ENCODE results near the gene RTEL1. TPM values are rescaled to one million over a fixed set of nuclear protein-coding genes. Genes with fewer than 3 reads are reported as not detected.

RTEL1 gene
- polyA plus RNA-seq, 1 of the 3 experiments (the other 2 are of a cell fraction): 9.9 TPM

DNA sequence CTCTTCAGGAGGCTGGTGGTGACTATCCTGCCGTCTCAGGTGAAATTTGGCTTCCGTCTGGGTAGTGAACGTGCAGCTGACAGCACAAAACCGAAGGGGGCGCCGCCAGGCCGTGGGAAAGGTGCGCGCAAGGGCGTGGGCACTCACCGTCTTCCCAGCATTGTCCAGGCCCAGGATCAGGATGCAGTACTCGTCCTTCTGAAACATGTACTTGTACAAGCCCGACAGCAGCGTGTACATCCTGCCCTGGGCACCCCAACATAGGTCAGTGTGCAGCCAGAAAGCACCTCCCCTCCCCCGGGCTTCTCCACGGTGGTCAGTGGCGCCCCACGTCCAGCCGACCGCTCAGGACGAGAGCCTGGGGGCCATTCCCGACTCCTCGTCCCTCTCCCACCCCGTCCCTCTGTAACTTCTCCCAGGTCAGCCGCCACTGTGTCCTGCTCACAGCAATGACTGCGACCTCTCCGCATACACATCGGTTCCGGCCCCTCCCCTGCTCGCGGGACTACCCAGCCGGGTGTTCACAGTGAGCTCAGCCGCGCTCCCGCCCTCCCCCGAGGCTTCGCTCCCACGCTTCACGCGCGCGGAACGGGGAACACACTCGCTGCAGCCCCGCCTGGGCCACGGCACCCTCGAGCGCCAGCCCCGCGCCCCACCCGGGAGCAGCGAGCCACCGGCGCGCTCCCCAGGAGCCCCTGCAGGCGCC lies 48.9 kb downstream of the RTEL1 start:
- ChIA-PET POLR2A (interaction anchor here (1.0 to 2.6 kb wide), 7 partner anchors 10 to 54 kb away, joined by 3 to 22 read pairs (median 4); partner anchors contain the start of genes RTEL1, STMN3 and TNFRSF6B), CTCF (interaction anchor here (0.9 to 1.4 kb wide), 4 partner anchors 13 to 273 kb away, joined by 3 to 4 read pairs (median 4); no protein-coding TSS in a partner anchor)
- H3K36me3 ChIP-seq (replicated peaks in 1 of 2; ENCODE audit: control insufficient read depth in 1 of 2, insufficient read depth in 2 of 2, low read length in 1 of 2): peaks cover 40 to 46% of the 10 kb centered on the region in 2 experiments
- H3K27me3 ChIP-seq (ENCODE audit: insufficient read depth): no peaks in the 10 kb centered on the region
- WGBS (ENCODE audit: low lambda C conversion rate): 31% methylated on average over 21 of the region's 56 CpGs
- H3K79me2 ChIP-seq (ENCODE audit: insufficient read depth): peaks cover 72% of the 10 kb centered on the region
- no peak overlapping the region for H2AFZ ChIP-seq (ENCODE audit: low read depth)
- H3F3A ChIP-seq (replicated peaks; ENCODE audit: insufficient read depth): peaks cover 4% of the 10 kb centered on the region
- DNase-seq: peak; percentile 70
- no peaks in the 10 kb centered on the region for H4K20me1 ChIP-seq (ENCODE audit: insufficient read depth)
- H3K4me1 ChIP-seq (ENCODE audit: control insufficient read depth in 1 of 2, insufficient read depth in 2 of 2, low read depth in 1 of 2, low read length in 1 of 2): peaks cover 0 to 24% of the 10 kb centered on the region in 2 experiments; a peak in 1 of 4 replicates
- H3K9me3 ChIP-seq: peaks cover 3% of the 10 kb centered on the region
- H3K9me2 ChIP-seq: no peaks in the 10 kb centered on the region
- TF ChIP-seq PBX3 (IDR thresholded peaks at IDR 0.05) (no peak), RAD21 (IDR thresholded peaks at IDR 0.05; ENCODE audit: low read length) (peak; percentile 40)
- TF ChIP-seq, protein P1, sequence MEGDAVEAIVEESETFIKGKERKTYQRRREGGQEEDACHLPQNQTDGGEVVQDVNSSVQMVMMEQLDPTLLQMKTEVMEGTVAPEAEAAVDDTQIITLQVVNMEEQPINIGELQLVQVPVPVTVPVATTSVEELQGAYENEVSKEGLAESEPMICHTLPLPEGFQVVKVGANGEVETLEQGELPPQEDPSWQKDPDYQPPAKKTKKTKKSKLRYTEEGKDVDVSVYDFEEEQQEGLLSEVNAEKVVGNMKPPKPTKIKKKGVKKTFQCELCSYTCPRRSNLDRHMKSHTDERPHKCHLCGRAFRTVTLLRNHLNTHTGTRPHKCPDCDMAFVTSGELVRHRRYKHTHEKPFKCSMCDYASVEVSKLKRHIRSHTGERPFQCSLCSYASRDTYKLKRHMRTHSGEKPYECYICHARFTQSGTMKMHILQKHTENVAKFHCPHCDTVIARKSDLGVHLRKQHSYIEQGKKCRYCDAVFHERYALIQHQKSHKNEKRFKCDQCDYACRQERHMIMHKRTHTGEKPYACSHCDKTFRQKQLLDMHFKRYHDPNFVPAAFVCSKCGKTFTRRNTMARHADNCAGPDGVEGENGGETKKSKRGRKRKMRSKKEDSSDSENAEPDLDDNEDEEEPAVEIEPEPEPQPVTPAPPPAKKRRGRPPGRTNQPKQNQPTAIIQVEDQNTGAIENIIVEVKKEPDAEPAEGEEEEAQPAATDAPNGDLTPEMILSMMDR (IDR thresholded peaks at IDR 0.05): peak; percentile 24; the same call in 1 of the 2 replicates
- peak overlapping the region; percentile 92 for H3K4me2 ChIP-seq
- peak overlapping the region; percentile 65 to 71 for H3K27ac ChIP-seq (ENCODE audit: low read depth in 2 of 2, low read length in 1 of 2)
- peak overlapping the region; percentile 70 to 90 for H3K4me3 ChIP-seq (ENCODE audit: low read depth in 2 of 2, low read length in 1 of 2)
- H3K9ac ChIP-seq: peak overlapping the region; percentile 89

DNA sequence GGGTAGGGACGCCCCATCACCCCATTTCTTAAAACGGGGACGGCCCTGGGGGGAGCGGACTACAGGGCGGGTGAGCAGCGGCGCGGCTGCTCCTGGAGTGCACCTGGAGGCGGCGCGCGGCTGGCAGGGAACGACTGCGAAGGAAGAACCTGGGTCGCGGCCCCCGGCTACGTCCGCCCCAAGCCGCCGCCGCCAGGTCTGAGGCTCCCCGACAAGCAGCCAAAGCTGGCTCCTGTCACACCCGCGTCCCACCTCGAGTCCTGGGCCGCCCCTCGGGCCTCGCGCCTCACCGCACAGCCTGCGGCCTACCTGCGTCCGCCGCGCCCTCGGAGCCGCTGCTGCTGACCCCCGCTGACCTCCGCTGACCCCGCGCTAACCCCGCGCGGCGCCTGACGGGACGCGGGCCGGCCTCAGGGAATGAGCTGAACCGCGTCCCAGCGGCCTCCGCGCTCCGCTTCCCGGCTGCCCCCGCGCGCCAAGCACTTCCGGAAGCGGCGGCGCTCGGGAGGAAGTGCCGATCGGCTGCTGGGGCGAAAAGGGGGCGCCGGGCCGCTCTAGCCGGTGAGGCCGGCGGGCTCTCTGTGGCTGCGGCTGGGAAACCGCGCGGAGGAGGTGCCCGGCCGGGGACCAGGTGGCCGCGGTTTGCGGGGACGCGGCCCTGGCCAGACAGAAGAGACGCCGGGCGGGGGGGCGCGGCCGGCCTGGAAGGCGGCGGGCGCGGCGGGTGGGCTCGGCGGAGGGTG lies 49.6 kb downstream of the RTEL1 start, which contains the start of the genes ARFRP1 and ZGPAT:
Gene ARFRP1 (minus strand): TSS at position 419 of the 743 bp plus-strand sequence. CDS start 885 bp downstream, outside the sequence.
Gene ZGPAT (plus strand): TSS at position 482 of the 743 bp plus-strand sequence. CDS start 542 bp downstream, outside the sequence.
- under 1% methylated on average over 44 of the region's 98 CpGs for WGBS (ENCODE audit: low lambda C conversion rate)

More for the DNA sequence above, 49.6 kb downstream of the RTEL1 start, which contains the start of the genes ARFRP1 and ZGPAT:
- peaks cover 4% of the 10 kb centered on the region for H3F3A ChIP-seq (replicated peaks; ENCODE audit: insufficient read depth)
- peak within 1 kb of the TSS; percentile 65 to 71 for H3K27ac ChIP-seq (ENCODE audit: low read depth in 2 of 2, low read length in 1 of 2)
- H3K27me3 ChIP-seq (ENCODE audit: insufficient read depth): no peaks in the 10 kb centered on the region
- POLR2A ChIA-PET: interaction anchor here (0.6 to 2.6 kb wide), 10 partner anchors 10 to 272 kb away, joined by 3 to 22 read pairs (median 4); partner anchors contain the start of genes RTEL1, SAMD10, STMN3 and TNFRSF6B
- H3K4me3 ChIP-seq (ENCODE audit: low read depth in 2 of 2, low read length in 1 of 2): peak within 1 kb of the TSS; percentile 70 to 90
- no peak within 1 kb of the TSS for H2AFZ ChIP-seq (ENCODE audit: low read depth)
- peaks cover 7% of the 10 kb centered on the region for H3K9me3 ChIP-seq
- 0 out of 2 replicates have a peak, but pooled peaks cover 1% of the 10 kb centered on the region for H4K20me1 ChIP-seq (ENCODE audit: insufficient read depth)
- peak within 1 kb of the TSS; percentile 92 for H3K4me2 ChIP-seq
- TF ChIP-seq, protein P2, sequence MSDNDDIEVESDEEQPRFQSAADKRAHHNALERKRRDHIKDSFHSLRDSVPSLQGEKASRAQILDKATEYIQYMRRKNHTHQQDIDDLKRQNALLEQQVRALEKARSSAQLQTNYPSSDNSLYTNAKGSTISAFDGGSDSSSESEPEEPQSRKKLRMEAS (IDR thresholded peaks at IDR 0.05; ENCODE audit: low read depth): peak; percentile 76
- TF ChIP-seq FOXM1 (IDR thresholded peaks at IDR 0.05; ENCODE audit: low read depth) (0 out of 2 replicates have a peak, but pooled peaks have one; percentile 23), EP300 (IDR thresholded peaks at IDR 0.05; ENCODE audit: borderline replicate concordance in 1 of 2, low read depth in 1 of 2, low read length in 1 of 2) (no peak), FOXJ3 (CRISPR knock-in tag; IDR thresholded peaks at IDR 0.05) (no peak), RXRA (IDR thresholded peaks at IDR 0.05; ENCODE audit: borderline replicate concordance, low read depth) (peak; percentile 94; the same call in 1 of the 2 replicates), MXI1 (IDR thresholded peaks at IDR 0.05; ENCODE audit: low read depth, low read length) (peak; percentile 56), MEF2A (IDR thresholded peaks at IDR 0.05; ENCODE audit: borderline replicate concordance, low read depth) (no peak), CHD2 (IDR thresholded peaks at IDR 0.05; ENCODE audit: low read length, partially characterized antibody) (peak; percentile 87), GABPA (IDR thresholded peaks at IDR 0.05; ENCODE audit: low read depth) (peak; percentile 88), POLR2AphosphoS5 (IDR thresholded peaks at IDR 0.05; ENCODE audit: low read depth, low read length) (peak; percentile 65), YY1 (IDR thresholded peaks at IDR 0.05; ENCODE audit: low read depth) (0 out of 2 replicates have a peak, but pooled peaks have one; percentile 44), SMC3 (IDR thresholded peaks at IDR 0.05; ENCODE audit: low read depth, low read length) (no peak), SIN3A (IDR thresholded peaks at IDR 0.05; ENCODE audit: borderline replicate concordance, low read depth, low read length) (peak; percentile 47; the same call in 1 of the 2 replicates), TAF1 (IDR thresholded peaks at IDR 0.05; ENCODE audit: borderline replicate concordance, low read depth, low read length) (peak; percentile 36; the same call in 1 of the 2 replicates), PBX3 (IDR thresholded peaks at IDR 0.05) (no peak), ELF1 (IDR thresholded peaks at IDR 0.05) (peak; percentile 85)
- TF ChIP-seq, protein P3, sequence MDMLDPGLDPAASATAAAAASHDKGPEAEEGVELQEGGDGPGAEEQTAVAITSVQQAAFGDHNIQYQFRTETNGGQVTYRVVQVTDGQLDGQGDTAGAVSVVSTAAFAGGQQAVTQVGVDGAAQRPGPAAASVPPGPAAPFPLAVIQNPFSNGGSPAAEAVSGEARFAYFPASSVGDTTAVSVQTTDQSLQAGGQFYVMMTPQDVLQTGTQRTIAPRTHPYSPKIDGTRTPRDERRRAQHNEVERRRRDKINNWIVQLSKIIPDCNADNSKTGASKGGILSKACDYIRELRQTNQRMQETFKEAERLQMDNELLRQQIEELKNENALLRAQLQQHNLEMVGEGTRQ (IDR thresholded peaks at IDR 0.05; ENCODE audit: borderline replicate concordance, low read depth, low read length): no peak
- peak within 1 kb of the TSS; percentile 89 for H3K9ac ChIP-seq
- peaks cover 0 to 20% of the 10 kb centered on the region in 2 experiments; a peak in 1 of 4 replicates for H3K4me1 ChIP-seq (ENCODE audit: control insufficient read depth in 1 of 2, insufficient read depth in 2 of 2, low read depth in 1 of 2, low read length in 1 of 2)
- CTCF ChIA-PET: interaction anchor here (0.9 to 1.6 kb wide), 5 partner anchors 14 to 272 kb away, joined by 3 to 4 read pairs (median 3); no protein-coding TSS in a partner anchor
- peak; percentile 96 for DNase-seq
- H3K36me3 ChIP-seq (replicated peaks in 1 of 2; ENCODE audit: control insufficient read depth in 1 of 2, insufficient read depth in 2 of 2, low read length in 1 of 2): peaks cover 43 to 53% of the 10 kb centered on the region in 2 experiments
- no peaks in the 10 kb centered on the region for H3K9me2 ChIP-seq
- peaks cover 79% of the 10 kb centered on the region for H3K79me2 ChIP-seq (ENCODE audit: insufficient read depth)

All from SK-N-SH (cell line).